Neural cell (in vitro differentiated cells): ENCODE measurements around the gene TP53I3. TPM values are rescaled to one million over a fixed set of nuclear protein-coding genes. Genes with fewer than 3 reads are reported as not detected.
A peak's percentile ranks its signal among the peaks of the same experiment; 100 is the strongest.

Experiments
- H2AFZ ChIP-seq: fragments of 200-600, 300-800 bp; sonication (generic), shearing (Covaris generic); 2 replicates; pipeline ENCODE4 v1.6.0; 2014; ENCODE audit warnings: low read depth, mild to moderate bottlenecking, antibody characterized with exemption, low read length, moderate library complexity
- H3F3A ChIP-seq: fragments of 200-600 bp; shearing (Covaris generic); 2 replicates; pipeline ENCODE4 v1.6.1; 2016; ENCODE audit warnings: mild to moderate bottlenecking, moderate library complexity, mixed read lengths, antibody characterized with exemption, low read length; ENCODE audit not compliant: insufficient read depth, poor library complexity, severe bottlenecking
- H3K27ac ChIP-seq: fragments of 200-600, 300-800 bp; sonication (generic), shearing (Covaris generic); 2 replicates; pipeline ENCODE4 v1.5.1; 2014; ENCODE audit warnings: mild to moderate bottlenecking, low read length, moderate library complexity
- H3K27me3 ChIP-seq: fragments of 300-800, 200-600 bp; sonication (generic), shearing (Covaris generic); 2 replicates; pipeline ENCODE4 v1.6.0; 2014; ENCODE audit warnings: mild to moderate bottlenecking, low read depth, low read length, moderate library complexity; ENCODE audit not compliant: insufficient read depth
- H3K36me3 ChIP-seq: fragments of 300-800, 200-600 bp; sonication (generic), shearing (Covaris generic); 2 replicates; pipeline ENCODE4 v1.5.1; 2014; ENCODE audit warnings: mild to moderate bottlenecking, antibody characterized with exemption, low read length, moderate library complexity; ENCODE audit not compliant: insufficient read depth
- H3K4me2 ChIP-seq: fragments of 300-800, 200-600 bp; sonication (generic), shearing (Covaris generic); 2 replicates; pipeline ENCODE4 v1.6.0; 2014; ENCODE audit warnings: mild to moderate bottlenecking, low read length
- H3K4me3 ChIP-seq: fragments of 300-800, 200-600 bp; sonication (generic), shearing (Covaris generic); 2 replicates; pipeline ENCODE4 v1.5.1; 2014; ENCODE audit warnings: mild to moderate bottlenecking, low read length, moderate library complexity
- H3K79me2 ChIP-seq: fragments of 200-600 bp; shearing (Covaris generic); replicated peaks from 2 replicates; pipeline ENCODE4 v1.6.0; 2014; ENCODE audit warnings: mild to moderate bottlenecking, low read length, moderate library complexity; ENCODE audit not compliant: insufficient read depth
- H3K9ac ChIP-seq: fragments of 300-800, 200-600 bp; sonication (generic), shearing (Covaris generic); 2 replicates; pipeline ENCODE4 v1.6.1; 2016; ENCODE audit warnings: mild to moderate bottlenecking, low read length, mixed read lengths
- H3K9me2 ChIP-seq: fragments of 200-600 bp; shearing (Covaris generic); 2 replicates; pipeline ENCODE4 v1.6.1; 2016; ENCODE audit warnings: mild to moderate bottlenecking, low read length, mixed read lengths; ENCODE audit not compliant: insufficient read depth
- H3K9me3 ChIP-seq: fragments of 200-600, 300-800 bp; sonication (generic), shearing (Covaris generic); 2 replicates; pipeline ENCODE4 v1.6.1; 2016; ENCODE audit warnings: mild to moderate bottlenecking, mixed run types, low read length, moderate library complexity, mixed read lengths
- H4K20me1 ChIP-seq: fragments of 200-600 bp; shearing (Covaris generic); 2 replicates; pipeline ENCODE4 v1.6.1; 2016; ENCODE audit warnings: mild to moderate bottlenecking, mixed run types; ENCODE audit not compliant: insufficient read depth
- CTCF ChIP-seq: fragments of 450-650 bp; IDR thresholded peaks from 2 replicates; pipeline ENCODE4 v1.5.1; 2014; ENCODE audit warnings: antibody characterized with exemption, mild to moderate bottlenecking, moderate library complexity; ENCODE audit not compliant: poor library complexity, severe bottlenecking
- EP300 ChIP-seq: fragments of 450-650 bp; conservative IDR thresholded peaks from 2 replicates; pipeline ENCODE4 v1.6.1; 2014; ENCODE audit warnings: antibody characterized with exemption, mild to moderate bottlenecking, moderate library complexity; ENCODE audit not compliant: poor library complexity, severe bottlenecking
- EZH2 ChIP-seq: fragments of 200-600, 300-800 bp; shearing (Covaris generic), sonication (generic); IDR thresholded peaks from 2 replicates; pipeline ENCODE4 v1.6.1; 2014; ENCODE audit warnings: antibody characterized with exemption, low read length, borderline replicate concordance, mild to moderate bottlenecking; ENCODE audit not compliant: insufficient read depth, poor library complexity, severe bottlenecking
- MXI1 ChIP-seq: fragments of 450-650 bp; conservative IDR thresholded peaks from 2 replicates; pipeline ENCODE4 v1.6.1; 2014; ENCODE audit warnings: antibody characterized with exemption, mild to moderate bottlenecking; ENCODE audit not compliant: poor library complexity, severe bottlenecking
- POLR2AphosphoS5 ChIP-seq: IDR thresholded peaks from 2 replicates; pipeline ENCODE4 v1.6.1; 2012
- RAD21 ChIP-seq: fragments of 450-650 bp; conservative IDR thresholded peaks from 2 replicates; pipeline ENCODE4 v1.6.1; 2014; ENCODE audit warnings: antibody characterized with exemption, mild to moderate bottlenecking, moderate library complexity
- REST ChIP-seq: IDR thresholded peaks from 2 replicates; pipeline ENCODE4 v1.6.1; 2012; ENCODE audit warnings: borderline replicate concordance
- SMC3 ChIP-seq: fragments of 450-650 bp; conservative IDR thresholded peaks from 2 replicates; pipeline ENCODE4 v1.6.1; 2014; ENCODE audit warnings: antibody characterized with exemption, mild to moderate bottlenecking, moderate library complexity; ENCODE audit not compliant: poor library complexity
- TAF1 ChIP-seq: IDR thresholded peaks from 2 replicates; pipeline ENCODE4 v1.6.1; 2012; ENCODE audit warnings: low read depth
- polyA plus RNA-seq: library from polyadenylated mRNA; depleted of rRNA; stranded (reverse); fragments of >200 nt; gene quantifications from 2 replicates; pipeline ENCODE4 v1.2.3, GENCODE V29; 2014

The TP53I3 gene
- polyA plus RNA-seq, 1 donor from 2014 or later = 1.8 TPM

- H2AFZ ChIP-seq = peak overlapping the region; percentile 89
Measured at GRCh38 chr2:24076849-24077534, 7.6 kb downstream of the TP53I3 start.

GRCh38 chr2:24075915-24076848, 8.5 kb downstream of the TP53I3 start, which contains the start of gene SF3B6:
TSS of gene SF3B6 (minus strand) at chr2:24076326. CDS start at chr2:24076229, 97 bp downstream.
- no peaks in the 10 kb centered on the region for H3K9me3 ChIP-seq
- H2AFZ ChIP-seq = peak within 1 kb of the TSS; percentile 89
- H3K4me2 ChIP-seq = peak within 1 kb of the TSS; percentile 76
- TF ChIP-seq REST (peak; percentile 81), SMC3 (peak; percentile 59), RAD21 (peak; percentile 48), CTCF (peak; percentile 27), TAF1 (peak; percentile 63), POLR2AphosphoS5 (peak; percentile 88), EP300 (peak; percentile 82), MXI1 (peak; percentile 86), EZH2 (no peak)
- peaks cover 19% of the 10 kb centered on the region for H3K79me2 ChIP-seq
- H3K9ac ChIP-seq = peak within 1 kb of the TSS; percentile 79
- no peaks in the 10 kb centered on the region for H4K20me1 ChIP-seq
- no peaks in the 10 kb centered on the region for H3K27me3 ChIP-seq
- H3K4me3 ChIP-seq = peak within 1 kb of the TSS; percentile 83
- peak within 1 kb of the TSS; percentile 81 for H3K27ac ChIP-seq
- H3K36me3 ChIP-seq = no peaks in the 10 kb centered on the region
- no peaks in the 10 kb centered on the region for H3K9me2 ChIP-seq
- no peaks in the 10 kb centered on the region for H3F3A ChIP-seq

More at GRCh38 chr2:24076849-24077534, 7.6 kb downstream of the TP53I3 start:
- H3K27me3 ChIP-seq = no peaks in the 10 kb centered on the region
- H3K9ac ChIP-seq = peak overlapping the region; percentile 79
- H3K4me2 ChIP-seq = peak overlapping the region; percentile 76
- no peaks in the 10 kb centered on the region for H3K9me2 ChIP-seq
- no peaks in the 10 kb centered on the region for H4K20me1 ChIP-seq
- peaks cover 19% of the 10 kb centered on the region for H3K79me2 ChIP-seq
- peak overlapping the region; percentile 83 for H3K4me3 ChIP-seq
- no peaks in the 10 kb centered on the region for H3F3A ChIP-seq
- TF ChIP-seq MXI1 = peak; percentile 19
- no peak for TF ChIP-seq SMC3
- H3K9me3 ChIP-seq = no peaks in the 10 kb centered on the region
- peak overlapping the region; percentile 81 for H3K27ac ChIP-seq
- H3K36me3 ChIP-seq = no peaks in the 10 kb centered on the region
